ENCODE results near the gene TRAF7. TPM values are rescaled to one million over a fixed set of nuclear protein-coding genes. Genes with fewer than 3 reads are reported as not detected.

TRAF7 gene
- total RNA-seq, 4 donors from 2014 or later = 15.3 to 97.1 (median 51.7) TPM

GRCh38 chr16:2181952-2182351, 26.4 kb downstream of the TRAF7 start:
- Histone ChIP-seq H3K27ac (no peak overlapping the region), H3K4me3 (no peak overlapping the region), H3K36me3 (no peaks in the 10 kb centered on the region), H3K27me3 (no peaks in the 10 kb centered on the region), H3K9me3 (no peaks in the 10 kb centered on the region), H3K4me1 (no peaks in the 10 kb centered on the region)
- TF ChIP-seq POLR2A (IDR thresholded peaks at IDR 0.05) (no peak), CTCF (IDR thresholded peaks at IDR 0.05) (no peak)
- no peak for DNase-seq
- intact Hi-C loops (cut with DNase I; ENCODE audit: low total_unique reads) = no loop called here

- H3K27me3 ChIP-seq = no peaks in the 10 kb centered on the region
- H3K36me3 ChIP-seq = no peaks in the 10 kb centered on the region
- H3K27ac ChIP-seq = no peak overlapping the region
- H3K4me1 ChIP-seq = no peaks in the 10 kb centered on the region
- H3K9me3 ChIP-seq = no peaks in the 10 kb centered on the region
- TF ChIP-seq CTCF (IDR thresholded peaks at IDR 0.05) (no peak), POLR2A (IDR thresholded peaks at IDR 0.05) (no peak)
- no peak for DNase-seq
- intact Hi-C loops (cut with DNase I; ENCODE audit: low total_unique reads) = no loop called here
- H3K4me3 ChIP-seq = no peak overlapping the region
Observed at GRCh38 chr16:2183671-2184070, 28.1 kb downstream of the TRAF7 start.

- Histone ChIP-seq H3K9me3 (no peaks in the 10 kb centered on the region), H3K4me1 (no peaks in the 10 kb centered on the region), H3K27ac (no peak overlapping the region), H3K36me3 (no peaks in the 10 kb centered on the region), H3K27me3 (no peaks in the 10 kb centered on the region), H3K4me3 (no peak overlapping the region)
- DNase-seq = no peak
- TF ChIP-seq POLR2A (IDR thresholded peaks at IDR 0.05) (no peak), CTCF (IDR thresholded peaks at IDR 0.05) (no peak)
- intact Hi-C loops (cut with DNase I; ENCODE audit: low total_unique reads) = no loop called here
Observed at GRCh38 chr16:2184346-2184745, 28.8 kb downstream of the TRAF7 start.

GRCh38 chr16:2184962-2185361, 29.4 kb downstream of the TRAF7 start:
- Histone ChIP-seq H3K27me3 (no peaks in the 10 kb centered on the region), H3K4me1 (no peaks in the 10 kb centered on the region), H3K9me3 (no peaks in the 10 kb centered on the region), H3K27ac (no peak overlapping the region), H3K36me3 (no peaks in the 10 kb centered on the region), H3K4me3 (no peak overlapping the region)
- intact Hi-C loops (cut with DNase I; ENCODE audit: low total_unique reads) = no loop called here
- no peak for DNase-seq
- no peak for TF ChIP-seq POLR2A (IDR thresholded peaks at IDR 0.05)
- TF ChIP-seq CTCF (IDR thresholded peaks at IDR 0.05) = no peak

GRCh38 chr16:2186064-2186463, 30.5 kb downstream of the TRAF7 start:
- no peak for DNase-seq
- Histone ChIP-seq H3K4me1 (no peaks in the 10 kb centered on the region), H3K9me3 (no peaks in the 10 kb centered on the region), H3K4me3 (no peak overlapping the region), H3K27ac (no peak overlapping the region), H3K27me3 (no peaks in the 10 kb centered on the region), H3K36me3 (no peaks in the 10 kb centered on the region)
- intact Hi-C loops (cut with DNase I; ENCODE audit: low total_unique reads) = no loop called here
- TF ChIP-seq CTCF (IDR thresholded peaks at IDR 0.05) (no peak), POLR2A (IDR thresholded peaks at IDR 0.05) (no peak)
